ENCODE data around the gene ZNF337. TPM values are rescaled to one million over a fixed set of nuclear protein-coding genes. Genes with fewer than 3 reads are reported as not detected.

ZNF337 gene
- total RNA-seq, 1 experiment from 2014 or later, result 10.3 TPM

- no peak overlapping the region for H3K4me2 ChIP-seq (ENCODE audit: insufficient read depth, insufficient read length, low read length)
- H4K91ac ChIP-seq (ENCODE audit: insufficient read length, low read depth, low read length), result no peak overlapping the region
- no peak overlapping the region for H2BK120ac ChIP-seq (ENCODE audit: low read depth, low read length, poor library complexity, severe bottlenecking)
- H3K9ac ChIP-seq (ENCODE audit: extremely low read depth, insufficient read length, low read length), result no peak overlapping the region
- H3K4me1 ChIP-seq (ENCODE audit: insufficient read depth, low read length), result peaks cover 6% of the 10 kb centered on the region; the same call in 1 of the 2 replicates
- H3K27me3 ChIP-seq (ENCODE audit: insufficient read depth, low read length), result no peaks in the 10 kb centered on the region
- no peak for DNase-seq
- no peak overlapping the region for H3K4me3 Mint-ChIP-seq
- no peak overlapping the region for H2BK5ac ChIP-seq (ENCODE audit: insufficient read length, low read length)
- H2BK12ac ChIP-seq (ENCODE audit: insufficient read length, low read depth, low read length), result no peak overlapping the region
- H3K79me1 ChIP-seq (ENCODE audit: insufficient read depth, low read depth, low read length, poor library complexity, severe bottlenecking), result no peaks in the 10 kb centered on the region
- H3K23me2 ChIP-seq (ENCODE audit: insufficient read length, low read depth, low read length, poor library complexity, severe bottlenecking), result no peaks in the 10 kb centered on the region
- H3K23ac ChIP-seq (ENCODE audit: insufficient read length, low read depth, low read length), result no peak overlapping the region
- H3K14ac ChIP-seq (ENCODE audit: insufficient read depth, low read length), result no peak overlapping the region
- H4K5ac ChIP-seq (ENCODE audit: insufficient read length, low read depth, low read length), result no peak overlapping the region
- H3K36me3 Mint-ChIP-seq (ENCODE audit: insufficient read depth in 1 of 3, low read depth in 3 of 3), result peaks cover 14 to 29% (median 17%) of the 10 kb centered on the region in 3 experiments
- no peak overlapping the region for H3K4ac ChIP-seq (ENCODE audit: low read depth, low read length)
- no peaks in the 10 kb centered on the region for H3K79me2 ChIP-seq (ENCODE audit: insufficient read depth, low read length)
- peaks cover 20 to 26% of the 10 kb centered on the region in 2 experiments for H3K4me1 Mint-ChIP-seq
- H3K18ac ChIP-seq (ENCODE audit: insufficient read length, low read depth, low read length), result no peak overlapping the region
- no peaks in the 10 kb centered on the region for H4K20me1 ChIP-seq (ENCODE audit: control insufficient read depth, insufficient read depth, insufficient read length)
- peaks cover 3 to 16% of the 10 kb centered on the region in 2 experiments; a peak in 3 of 5 replicates for H3K9me3 Mint-ChIP-seq
- no peak overlapping the region for H3K27ac ChIP-seq (ENCODE audit: insufficient read length, low read depth, low read length)
- no peak overlapping the region for H3K56ac ChIP-seq (ENCODE audit: insufficient read length, low read depth, low read length)
- H2BK15ac ChIP-seq (ENCODE audit: low read depth, low read length), result no peak overlapping the region
- no peak overlapping the region for H2AK5ac ChIP-seq (ENCODE audit: insufficient read length, low read length)
- H4K8ac ChIP-seq (replicated peaks; ENCODE audit: insufficient read length, low read depth, low read length), result no peak overlapping the region
- no peak overlapping the region for H3T11ph ChIP-seq (ENCODE audit: low read length)
- no peak overlapping the region for H3K27ac Mint-ChIP-seq
- no peak overlapping the region for H2AFZ ChIP-seq (ENCODE audit: low read length)
- no peaks in the 10 kb centered on the region for H3K9me3 ChIP-seq (ENCODE audit: control insufficient read depth, low read depth, low read length)
- no peaks in the 10 kb centered on the region for H3K27me3 Mint-ChIP-seq (ENCODE audit: low read depth)
- no peak overlapping the region for H2BK20ac ChIP-seq (ENCODE audit: low read depth, low read length, poor library complexity, severe bottlenecking)
- no peak for TF ChIP-seq CTCF (conservative IDR thresholded peaks at IDR 0.05)
Measured at GRCh38 chr20:25643716-25644115, 52.9 kb downstream of the ZNF337 start.
